ENCODE data around the gene BTAF1. TPM values are rescaled to one million over a fixed set of nuclear protein-coding genes. Genes with fewer than 3 reads are reported as not detected.

The BTAF1 gene
- total RNA-seq, 2 donors from 2014 or later: 66.8 to 68.9 TPM

- H3K9me3 ChIP-seq (ENCODE audit: control insufficient read depth, low read length, poor library complexity, severe bottlenecking): no peaks in the 10 kb centered on the region
- DNase-seq: no peak
- H3K4me3 Mint-ChIP-seq: no peak overlapping the region
- H3K4me1 Mint-ChIP-seq: peaks cover 8% of the 10 kb centered on the region
- no peaks in the 10 kb centered on the region for H3K27me3 Mint-ChIP-seq
- no peak for ATAC-seq
- H3K27ac Mint-ChIP-seq: no peak overlapping the region
- H3K36me3 Mint-ChIP-seq (ENCODE audit: low read depth): no peaks in the 10 kb centered on the region
Observed at GRCh38 chr10:92054807-92055206, 131.2 kb downstream of the BTAF1 start.

DNA sequence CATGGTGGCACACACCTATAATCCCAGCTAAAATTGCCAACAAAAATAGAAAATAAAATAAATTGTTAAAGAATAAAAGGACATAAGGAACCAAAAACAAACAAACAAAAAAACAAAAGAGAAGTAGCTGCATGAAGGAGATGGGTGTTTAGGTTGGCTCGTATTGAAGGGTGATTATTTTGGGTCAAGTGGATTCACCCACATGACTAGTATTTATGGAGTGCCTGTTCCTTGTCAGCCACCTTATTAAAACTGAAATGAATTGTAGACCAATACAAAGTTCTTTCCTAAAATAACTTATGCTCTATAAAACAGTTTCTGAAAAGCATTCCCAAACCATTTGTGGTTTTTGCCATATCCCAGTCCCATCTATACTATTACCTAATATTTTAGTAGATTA, 138.7 kb downstream of the BTAF1 start:
- H3K4me3 Mint-ChIP-seq: no peak overlapping the region
- no peak overlapping the region for H3K27ac Mint-ChIP-seq
- H3K9me3 ChIP-seq (ENCODE audit: control insufficient read depth, low read length, poor library complexity, severe bottlenecking): no peaks in the 10 kb centered on the region
- ATAC-seq (no peak), DNase-seq (no peak)
- peaks cover 3% of the 10 kb centered on the region for H3K4me1 Mint-ChIP-seq
- no peaks in the 10 kb centered on the region for H3K27me3 Mint-ChIP-seq
- peaks cover 2% of the 10 kb centered on the region for H3K36me3 Mint-ChIP-seq (ENCODE audit: low read depth)

GRCh38 chr10:92064506-92064905, 140.9 kb downstream of the BTAF1 start:
- peaks cover 3% of the 10 kb centered on the region for H3K4me1 Mint-ChIP-seq

GRCh38 chr10:92066386-92066785, 142.8 kb downstream of the BTAF1 start:
- peaks cover 1% of the 10 kb centered on the region for H3K36me3 Mint-ChIP-seq (ENCODE audit: low read depth)
- no peak overlapping the region for H3K27ac Mint-ChIP-seq
- DNase-seq: no peak
- ATAC-seq: no peak
- no peaks in the 10 kb centered on the region for H3K27me3 Mint-ChIP-seq
- no peaks in the 10 kb centered on the region for H3K9me3 ChIP-seq (ENCODE audit: control insufficient read depth, low read length, poor library complexity, severe bottlenecking)
- H3K4me3 Mint-ChIP-seq: no peak overlapping the region
- peaks cover 3% of the 10 kb centered on the region for H3K4me1 Mint-ChIP-seq

More at GRCh38 chr10:92064506-92064905, 140.9 kb downstream of the BTAF1 start:
- peaks cover 2% of the 10 kb centered on the region for H3K36me3 Mint-ChIP-seq (ENCODE audit: low read depth)
- no peaks in the 10 kb centered on the region for H3K9me3 ChIP-seq (ENCODE audit: control insufficient read depth, low read length, poor library complexity, severe bottlenecking)
- no peak overlapping the region for H3K4me3 Mint-ChIP-seq
- H3K27ac Mint-ChIP-seq: no peak overlapping the region
- no peak for ATAC-seq
- no peaks in the 10 kb centered on the region for H3K27me3 Mint-ChIP-seq
- DNase-seq: no peak

DNA sequence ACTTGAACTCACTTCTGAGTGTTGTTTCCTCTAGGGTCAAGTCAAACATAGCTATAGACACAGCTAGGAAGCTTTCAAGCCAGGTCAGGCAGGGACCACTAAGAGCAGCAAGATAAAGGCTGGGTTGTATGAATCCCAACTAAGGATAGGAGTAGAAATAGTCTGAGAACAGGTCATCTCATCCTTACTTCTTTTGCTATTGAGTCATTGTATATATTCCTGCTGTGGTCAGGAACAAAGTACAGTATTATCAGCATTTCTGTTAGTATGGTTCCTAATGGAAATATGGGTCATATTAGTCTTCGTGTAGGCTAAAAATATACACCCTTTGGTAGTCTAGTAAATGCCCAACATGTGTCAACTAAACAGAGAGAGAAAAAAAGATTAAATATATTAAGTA, 145.3 kb downstream of the BTAF1 start:
- Mint-ChIP-seq H3K4me3 (no peak overlapping the region), H3K27me3 (no peaks in the 10 kb centered on the region), H3K36me3 (ENCODE audit: low read depth) (no peaks in the 10 kb centered on the region), H3K27ac (no peak overlapping the region), H3K4me1 (peaks cover under 1% of the 10 kb centered on the region)
- DNase-seq (no peak), ATAC-seq (no peak)
- no peaks in the 10 kb centered on the region for H3K9me3 ChIP-seq (ENCODE audit: control insufficient read depth, low read length, poor library complexity, severe bottlenecking)

GRCh38 chr10:92074126-92074887, 150.7 kb downstream of the BTAF1 start:
- H3K9me3 ChIP-seq (ENCODE audit: control insufficient read depth, low read length, poor library complexity, severe bottlenecking): no peaks in the 10 kb centered on the region
- Mint-ChIP-seq H3K27ac (no peak overlapping the region), H3K4me3 (no peak overlapping the region), H3K4me1 (peaks cover 7% of the 10 kb centered on the region), H3K27me3 (no peaks in the 10 kb centered on the region), H3K36me3 (ENCODE audit: low read depth) (peaks cover 4% of the 10 kb centered on the region)
- DNase-seq (no peak), ATAC-seq (no peak)

GRCh38 chr10:92075829-92076228, 152.3 kb downstream of the BTAF1 start:
- peaks cover 7% of the 10 kb centered on the region for H3K4me1 Mint-ChIP-seq
- H3K36me3 Mint-ChIP-seq (ENCODE audit: low read depth): peaks cover 7% of the 10 kb centered on the region
- H3K4me3 Mint-ChIP-seq: no peak overlapping the region
- H3K27me3 Mint-ChIP-seq: no peaks in the 10 kb centered on the region
- ATAC-seq: no peak
- no peak for DNase-seq
- H3K9me3 ChIP-seq (ENCODE audit: control insufficient read depth, low read length, poor library complexity, severe bottlenecking): no peaks in the 10 kb centered on the region
- no peak overlapping the region for H3K27ac Mint-ChIP-seq

GRCh38 chr10:92076722-92077121, 153.2 kb downstream of the BTAF1 start:
- Mint-ChIP-seq H3K4me1 (peaks cover 7% of the 10 kb centered on the region), H3K27ac (no peak overlapping the region), H3K4me3 (no peak overlapping the region), H3K27me3 (no peaks in the 10 kb centered on the region), H3K36me3 (ENCODE audit: low read depth) (peaks cover 7% of the 10 kb centered on the region)
- ATAC-seq: no peak
- no peaks in the 10 kb centered on the region for H3K9me3 ChIP-seq (ENCODE audit: control insufficient read depth, low read length, poor library complexity, severe bottlenecking)
- DNase-seq: no peak

- DNase-seq (no peak), ATAC-seq (no peak)
- Mint-ChIP-seq H3K27me3 (no peaks in the 10 kb centered on the region), H3K4me1 (peaks cover 7% of the 10 kb centered on the region), H3K4me3 (no peak overlapping the region), H3K36me3 (ENCODE audit: low read depth) (peaks cover 7% of the 10 kb centered on the region), H3K27ac (no peak overlapping the region)
- H3K9me3 ChIP-seq (ENCODE audit: control insufficient read depth, low read length, poor library complexity, severe bottlenecking): no peaks in the 10 kb centered on the region
Observed at GRCh38 chr10:92079003-92079402, 155.4 kb downstream of the BTAF1 start.

Other genes starting within 250 kb of the BTAF1 start
- 10 to 100 TPM; 43.4 to 50.6 TPM for gene TNKS2, start 125.3 kb upstream of the BTAF1 start, total RNA-seq
- gene FGFBP3, start 14.3 kb upstream of the BTAF1 start, total RNA-seq: 1 to 10 TPM; 1.7 to 1.8 TPM

Data from T-helper 17 cell (primary cell).